RWPE1 (cell line): ENCODE data around the gene KLHL4.
"Not testable (repeated sequence)": the region's sequence is repeated elsewhere in the genome, so short reads cannot be mapped to it uniquely, and the experiment has no call there.

Source experiments
- CTCF ChIA-PET: fragments of 350-600 bp; sonication (Branson Sonifier 250); formaldehyde crosslinking; extraction: SDS; loops from one replicate; lab custom pipeline; 2021; lab: Yijun Ruan, JAX
- POLR2A ChIA-PET: fragments of 400-600 bp; formaldehyde crosslinking; extraction: SDS; loops from one replicate; lab custom pipeline; 2020; ENCODE audit warnings: antibody characterized with exemption; ENCODE audit not compliant: low non-redundant PET; lab: Yijun Ruan, JAX
- DNase-seq: peaks from one replicate; pipeline ENCODE4 v3.0.0; 2012; ENCODE audit warnings: low spot score
- H3K27ac ChIP-seq: fragments of 450-650 bp; 2 replicates; pipeline ENCODE4 v1.5.1; 2017
- TF ChIP-seq, protein P1 (sequence below): fragments of 450-650 bp; conservative IDR thresholded peaks from 2 replicates; pipeline ENCODE4 v1.5.1; 2017; ENCODE audit warnings: low read depth, mild to moderate bottlenecking

Gene KLHL4

DNA sequence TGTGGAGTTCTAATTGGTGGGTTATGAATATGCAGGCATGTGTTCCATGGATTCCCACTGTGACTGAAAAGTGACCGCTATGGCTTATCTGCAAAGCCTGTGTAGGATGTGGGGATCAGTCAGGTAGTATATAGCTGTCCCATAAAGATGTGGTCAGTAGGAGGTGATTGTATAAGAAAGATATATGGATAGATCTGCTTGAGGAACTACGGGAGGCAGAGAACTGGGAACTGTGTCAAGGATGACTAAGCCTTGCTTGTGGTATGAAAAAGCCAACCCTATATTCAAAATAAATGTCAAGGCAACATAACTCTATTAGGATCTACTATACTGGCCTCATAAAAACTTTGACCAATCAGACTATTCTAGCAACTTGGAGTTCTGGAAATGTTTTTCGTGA lies 185.2 kb downstream of the KLHL4 start:
- H3K27ac ChIP-seq, result no peak overlapping the region
- no peak for DNase-seq
- TF ChIP-seq, protein P1, sequence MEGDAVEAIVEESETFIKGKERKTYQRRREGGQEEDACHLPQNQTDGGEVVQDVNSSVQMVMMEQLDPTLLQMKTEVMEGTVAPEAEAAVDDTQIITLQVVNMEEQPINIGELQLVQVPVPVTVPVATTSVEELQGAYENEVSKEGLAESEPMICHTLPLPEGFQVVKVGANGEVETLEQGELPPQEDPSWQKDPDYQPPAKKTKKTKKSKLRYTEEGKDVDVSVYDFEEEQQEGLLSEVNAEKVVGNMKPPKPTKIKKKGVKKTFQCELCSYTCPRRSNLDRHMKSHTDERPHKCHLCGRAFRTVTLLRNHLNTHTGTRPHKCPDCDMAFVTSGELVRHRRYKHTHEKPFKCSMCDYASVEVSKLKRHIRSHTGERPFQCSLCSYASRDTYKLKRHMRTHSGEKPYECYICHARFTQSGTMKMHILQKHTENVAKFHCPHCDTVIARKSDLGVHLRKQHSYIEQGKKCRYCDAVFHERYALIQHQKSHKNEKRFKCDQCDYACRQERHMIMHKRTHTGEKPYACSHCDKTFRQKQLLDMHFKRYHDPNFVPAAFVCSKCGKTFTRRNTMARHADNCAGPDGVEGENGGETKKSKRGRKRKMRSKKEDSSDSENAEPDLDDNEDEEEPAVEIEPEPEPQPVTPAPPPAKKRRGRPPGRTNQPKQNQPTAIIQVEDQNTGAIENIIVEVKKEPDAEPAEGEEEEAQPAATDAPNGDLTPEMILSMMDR, result no peak
- POLR2A ChIA-PET, result no interaction called here
- CTCF ChIA-PET, result no interaction called here

DNA sequence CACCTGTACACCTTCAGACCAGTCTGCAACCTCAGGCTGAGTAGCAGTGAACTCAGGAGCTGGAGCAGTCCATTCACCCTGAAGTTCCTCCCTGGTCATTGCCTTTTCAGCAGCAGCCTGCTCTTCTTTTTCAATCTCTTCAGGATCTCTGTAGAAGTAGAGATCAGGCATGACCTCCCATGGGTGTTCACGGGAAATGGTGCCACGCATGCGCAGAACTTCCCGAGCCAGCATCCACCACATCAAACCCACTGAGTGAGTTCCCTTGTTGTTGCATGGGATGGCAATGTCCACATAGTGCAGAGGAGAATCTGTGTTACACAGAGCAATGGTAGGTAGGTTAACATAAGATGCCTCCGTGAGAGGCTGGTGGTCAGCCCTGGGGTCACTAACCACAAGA lies 185.9 kb downstream of the KLHL4 start:
- DNase-seq, H3K27ac ChIP-seq, CTCF ChIA-PET, POLR2A ChIA-PET: not testable (repeated sequence)

DNA sequence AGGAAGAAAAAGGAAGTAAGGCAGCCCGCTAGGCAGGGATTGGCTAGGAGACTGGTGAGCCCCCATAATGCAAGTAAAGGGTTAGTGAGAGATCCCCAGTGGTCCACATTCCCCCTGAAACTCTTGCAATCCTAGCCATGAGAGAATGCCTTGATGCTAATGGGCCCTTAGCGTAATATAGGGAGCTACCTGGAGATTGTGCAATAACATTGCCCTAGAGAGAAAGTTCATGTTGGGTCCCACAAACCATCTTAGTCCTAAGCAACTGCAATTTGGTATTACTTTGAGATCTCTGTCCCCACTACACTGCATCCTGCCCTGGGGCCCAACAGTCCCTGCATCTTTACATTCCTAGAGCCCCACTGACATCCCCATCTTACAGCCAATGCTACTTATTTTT lies 188.5 kb downstream of the KLHL4 start:
- ChIA-PET POLR2A (no interaction called here), CTCF (no interaction called here)
- TF ChIP-seq, protein P1, result no peak
- no peak overlapping the region for H3K27ac ChIP-seq
- DNase-seq, result no peak

DNA sequence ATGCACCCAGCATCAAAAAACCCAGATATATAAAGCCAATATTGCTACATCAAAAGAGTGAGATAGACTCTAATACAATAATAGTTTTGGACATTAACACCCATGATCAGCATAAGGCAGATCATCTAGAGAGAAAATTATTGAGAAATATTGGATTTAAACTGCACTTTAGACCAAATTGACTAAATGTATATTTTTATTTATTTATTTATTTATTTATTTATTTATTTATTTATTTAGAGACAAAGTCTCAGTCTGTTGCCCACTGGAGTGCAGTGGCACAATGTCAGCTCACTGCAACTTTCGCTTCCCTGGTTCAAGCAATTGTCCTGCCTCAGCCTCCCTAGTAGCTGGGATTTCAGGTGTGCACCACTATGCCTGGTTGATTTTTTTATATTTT lies 193.0 kb downstream of the KLHL4 start:
- ChIA-PET POLR2A (no interaction called here), CTCF (interaction anchor here (0.5 kb wide), 1 partner anchor 11 kb away, joined by 3 read pairs; no protein-coding TSS in a partner anchor)
- DNase-seq, result no peak
- TF ChIP-seq, protein P1, result no peak
- no peak overlapping the region for H3K27ac ChIP-seq
